DMS 273 treated with DMSO at 0.1 percent for 48 hours (cell line): ENCODE results near the gene ZCWPW1.
"Not testable (repeated sequence)": the region's sequence is repeated elsewhere in the genome, so short reads cannot be mapped to it uniquely, and the experiment has no call there.

ENCODE experiments used
- DNase-seq: peaks from one replicate; lab custom pipeline; 2025; lab: John Stamatoyannopoulos, UW

Gene ZCWPW1

DNA sequence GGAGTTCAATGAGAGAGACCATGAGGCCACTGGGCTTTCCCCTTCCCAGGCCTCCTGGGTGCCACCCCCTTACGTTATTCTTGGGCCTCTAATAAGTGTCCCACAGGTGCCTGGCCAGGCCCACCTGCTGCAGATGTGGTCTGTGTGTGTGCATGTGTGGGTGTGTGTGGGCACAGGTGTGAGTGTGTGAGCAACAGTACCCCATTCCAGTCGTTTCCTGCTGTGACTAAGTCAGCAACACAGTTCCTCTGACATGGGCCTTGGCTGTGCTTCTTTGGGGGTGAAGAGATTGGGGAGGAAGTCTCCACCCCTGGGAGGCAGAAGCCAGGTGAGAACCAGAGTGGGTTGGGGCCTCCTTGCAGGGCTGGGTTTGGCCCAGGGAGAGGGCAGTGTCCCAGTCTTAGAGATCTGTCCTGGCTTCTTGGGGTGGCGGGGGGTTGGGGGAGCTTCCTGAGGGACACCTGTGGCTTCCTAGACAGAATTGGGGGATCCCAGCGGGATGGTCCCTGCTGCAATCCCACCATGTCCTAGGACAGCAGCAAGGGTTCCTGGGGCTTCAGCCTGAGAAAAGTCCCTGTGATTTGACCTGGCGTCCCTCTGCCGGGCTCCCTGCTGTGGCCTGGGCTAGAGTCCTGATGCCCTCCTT is 74.7 kb downstream of the ZCWPW1 start:
- no peak for DNase-seq

GRCh38 chr7:100352984-100353684 is 75.4 kb downstream of the ZCWPW1 start:
- DNase-seq, result no peak

GRCh38 chr7:100352230-100352781 is 76.2 kb downstream of the ZCWPW1 start:
- DNase-seq, result not testable (repeated sequence)

GRCh38 chr7:100351657-100352058 is 76.8 kb downstream of the ZCWPW1 start:
- DNase-seq, result no peak
